Measurements from ENCODE around the gene ZNF423.

Gene ZNF423

DNA sequence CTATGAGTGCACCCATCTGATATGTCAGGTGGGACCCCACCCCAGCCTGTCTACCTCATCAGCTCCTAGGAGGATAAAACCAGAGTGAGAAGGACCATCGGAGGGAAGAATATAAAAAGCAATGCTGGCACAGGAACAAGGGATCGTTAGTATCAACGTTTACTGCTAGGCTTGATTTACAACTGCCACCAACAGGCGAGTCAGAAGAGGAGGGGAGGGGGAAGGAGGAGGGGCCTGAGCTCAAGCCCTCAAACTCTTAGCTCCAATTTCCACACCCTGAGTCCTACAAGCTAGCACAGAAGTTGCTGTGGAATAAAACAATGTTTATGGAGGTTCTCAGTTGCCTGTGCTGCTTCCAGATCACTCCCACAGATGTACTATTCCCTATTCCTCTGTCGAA, 247.8 kb downstream of the ZNF423 start:
- TF ChIP-seq GATA2 (IDR thresholded peaks at IDR 0.05; ENCODE audit: low read depth, low read length) = no peak
- TF ChIP-seq GATA3 (IDR thresholded peaks at IDR 0.05; ENCODE audit: low read depth, low read length) = no peak

DNA sequence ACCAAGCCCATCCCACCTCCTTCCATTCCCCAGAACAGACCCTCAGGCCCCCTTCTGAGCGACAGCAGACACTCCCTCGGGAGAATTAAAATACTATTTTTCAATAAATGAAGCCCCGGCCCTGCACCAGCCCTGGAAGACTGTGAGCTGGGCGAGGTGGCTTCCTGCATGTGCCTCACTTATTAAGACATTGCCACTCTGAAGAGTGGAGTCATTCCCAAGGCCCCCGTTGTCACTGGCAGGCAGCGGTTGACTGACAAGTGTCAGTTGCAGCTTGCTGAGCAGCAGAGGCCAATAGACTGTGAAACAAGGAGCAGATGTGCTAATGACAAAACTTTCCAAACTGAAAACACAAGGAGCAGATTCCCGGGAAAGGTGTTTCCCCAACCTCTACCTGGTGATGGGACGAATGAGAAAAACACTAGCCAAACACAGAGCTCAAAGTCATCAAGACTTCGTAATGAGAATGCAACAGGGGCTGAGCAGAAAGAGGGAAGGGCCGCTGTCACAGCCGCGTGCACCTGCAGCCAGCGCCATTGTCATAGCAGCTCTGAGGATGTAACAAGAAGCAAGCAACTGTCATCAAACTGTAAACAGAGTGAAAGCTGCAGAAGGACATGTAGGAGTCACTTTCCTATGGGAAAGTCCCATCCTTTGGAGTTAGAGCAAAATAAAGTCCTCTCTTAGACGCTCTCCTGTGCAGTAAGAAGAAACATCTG, 250.2 kb downstream of the ZNF423 start:
- TF ChIP-seq GATA3 (IDR thresholded peaks at IDR 0.05; ENCODE audit: low read depth, low read length) (no peak), GATA2 (IDR thresholded peaks at IDR 0.05; ENCODE audit: low read depth, low read length) (no peak)

DNA sequence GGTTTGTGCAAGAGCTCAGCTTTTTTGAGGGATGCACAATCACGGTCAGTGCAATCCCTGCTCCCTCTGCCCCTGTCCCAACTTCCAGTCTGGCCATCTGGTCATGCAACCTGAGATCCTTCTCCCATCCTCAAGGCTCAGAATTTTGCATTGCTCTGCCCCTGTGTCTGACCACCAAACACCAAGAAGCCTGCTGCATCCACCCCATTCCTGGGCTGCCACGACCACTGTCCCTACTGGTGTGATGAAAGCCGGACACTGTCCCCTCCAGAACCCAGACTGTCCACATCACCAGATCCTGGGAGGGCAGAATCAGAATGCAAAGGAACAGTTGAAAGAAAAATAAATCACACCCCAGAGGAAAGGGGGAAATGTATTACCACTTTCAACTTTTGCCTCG, 251.3 kb downstream of the ZNF423 start:
- TF ChIP-seq GATA2 (IDR thresholded peaks at IDR 0.05; ENCODE audit: low read depth, low read length) (no peak), GATA3 (IDR thresholded peaks at IDR 0.05; ENCODE audit: low read depth, low read length) (no peak)

DNA sequence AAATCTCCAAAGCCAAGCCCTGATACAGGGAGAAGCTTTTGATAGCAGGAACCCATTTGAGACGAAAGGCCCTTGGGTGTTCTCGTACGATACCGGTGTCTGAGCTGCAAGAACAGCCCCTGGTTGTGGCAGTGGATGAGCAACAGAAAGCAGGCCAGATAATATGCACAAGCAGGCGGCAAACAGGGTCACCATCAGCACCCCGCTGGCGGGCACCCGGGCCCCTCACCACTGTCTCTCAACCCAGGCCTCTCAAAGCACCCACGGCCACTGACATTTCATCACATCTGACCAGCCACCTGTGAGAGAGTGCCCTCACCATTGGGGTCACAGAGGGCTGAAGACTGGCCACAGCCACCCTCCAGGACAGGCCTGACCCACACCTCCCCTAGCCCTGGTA, 252.0 kb downstream of the ZNF423 start:
- no peak for TF ChIP-seq GATA2 (IDR thresholded peaks at IDR 0.05; ENCODE audit: low read depth, low read length)
- no peak for TF ChIP-seq GATA3 (IDR thresholded peaks at IDR 0.05; ENCODE audit: low read depth, low read length)

DNA sequence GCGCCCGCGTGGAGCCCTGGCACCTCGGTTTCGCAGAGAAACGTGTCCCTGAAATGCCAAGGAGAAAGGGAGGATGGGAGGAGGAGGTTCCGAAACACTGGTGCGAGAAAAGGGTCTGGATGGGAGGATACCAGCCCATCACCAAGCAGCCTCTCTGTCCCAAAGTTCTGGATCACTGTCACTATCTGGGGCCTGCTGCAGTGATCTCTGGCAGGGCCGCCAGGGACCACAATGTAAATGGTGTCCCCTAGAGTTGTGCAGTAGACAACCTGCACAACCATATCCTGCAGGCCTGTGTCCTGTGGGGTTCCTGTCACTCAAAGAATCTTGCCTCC, 253.0 kb downstream of the ZNF423 start:
- no peak for TF ChIP-seq GATA2 (IDR thresholded peaks at IDR 0.05; ENCODE audit: low read depth, low read length)
- no peak for TF ChIP-seq GATA3 (IDR thresholded peaks at IDR 0.05; ENCODE audit: low read depth, low read length)

DNA sequence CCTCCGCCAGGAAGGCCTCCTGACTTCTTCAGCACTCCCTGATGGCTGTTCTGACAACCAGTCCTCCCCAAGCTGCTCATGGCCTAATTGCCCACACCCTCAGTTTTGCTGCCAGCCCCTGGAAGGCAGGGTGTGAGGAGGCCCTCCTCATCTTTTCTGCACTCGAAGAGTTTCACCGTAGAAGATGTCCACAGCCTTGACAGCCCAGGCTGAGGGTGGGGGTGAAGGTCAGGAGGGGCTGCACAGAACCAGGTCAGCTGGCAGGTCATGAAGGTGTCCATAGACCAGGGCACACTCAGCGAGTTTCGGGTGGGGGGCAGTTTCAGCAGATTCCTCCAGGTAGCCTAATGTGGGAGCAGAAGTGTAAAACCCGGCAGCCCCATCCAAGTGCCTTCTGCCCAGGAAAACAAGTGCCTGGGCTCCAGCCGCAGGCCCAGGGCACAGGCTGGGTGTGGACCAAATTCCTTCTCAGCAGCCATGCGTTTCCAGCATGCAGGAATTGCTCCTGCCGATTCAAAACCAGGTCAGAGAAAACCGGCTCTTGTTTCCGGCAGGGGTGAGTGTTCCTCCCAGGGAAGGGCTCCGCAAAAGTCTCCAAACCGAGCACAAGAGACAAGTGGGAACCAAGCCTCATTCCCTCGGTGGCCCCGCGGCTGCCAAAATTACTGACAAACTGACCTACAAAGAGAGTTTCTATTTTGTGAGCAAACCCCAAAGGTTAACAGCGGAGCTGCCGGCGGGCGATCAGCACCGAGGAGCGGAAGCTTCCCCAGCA, 253.5 kb downstream of the ZNF423 start:
- TF ChIP-seq GATA3 (IDR thresholded peaks at IDR 0.05; ENCODE audit: low read depth, low read length) (no peak), GATA2 (IDR thresholded peaks at IDR 0.05; ENCODE audit: low read depth, low read length) (no peak)

DNA sequence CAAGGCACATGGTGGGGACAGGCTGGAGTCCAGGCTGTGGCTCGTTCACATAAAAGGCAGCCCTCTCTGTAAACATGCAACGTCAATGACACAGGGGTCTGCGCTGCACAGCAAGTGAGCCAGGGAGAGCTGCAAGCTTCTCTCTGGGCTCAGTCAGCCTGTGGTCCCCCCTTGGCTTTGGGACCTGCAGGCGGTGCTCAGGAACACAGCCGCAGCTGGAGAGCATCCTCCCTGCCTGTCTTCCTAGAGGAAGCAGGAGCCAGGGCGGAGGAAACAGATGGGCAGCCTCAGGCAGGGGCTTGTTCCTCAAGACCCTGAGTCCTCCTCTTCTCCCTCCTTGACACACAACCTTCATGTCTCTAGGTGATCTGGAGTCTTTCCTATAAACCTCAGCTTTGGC, 254.3 kb downstream of the ZNF423 start:
- TF ChIP-seq GATA3 (IDR thresholded peaks at IDR 0.05; ENCODE audit: low read depth, low read length) (no peak), GATA2 (IDR thresholded peaks at IDR 0.05; ENCODE audit: low read depth, low read length) (no peak)

DNA sequence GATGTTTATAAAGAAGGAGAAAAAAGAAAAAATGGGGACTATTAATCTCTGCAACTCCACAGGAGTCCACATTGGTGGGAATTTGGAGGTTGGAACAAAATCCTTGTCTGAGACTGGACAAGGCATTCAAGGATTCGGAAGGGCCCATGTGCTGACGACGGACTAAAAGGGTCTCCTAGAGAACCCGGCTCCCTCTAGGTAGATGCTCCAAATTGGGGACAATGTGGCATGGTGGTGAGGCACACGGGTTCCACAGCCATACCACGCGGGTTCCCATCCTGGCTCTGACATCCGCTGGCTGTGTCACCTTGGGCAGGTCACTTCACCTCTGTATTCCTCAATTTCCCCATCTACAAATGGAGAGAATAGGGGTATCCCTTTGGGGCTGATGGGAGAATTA, 254.9 kb downstream of the ZNF423 start:
- TF ChIP-seq GATA3 (IDR thresholded peaks at IDR 0.05; ENCODE audit: low read depth, low read length) = no peak
- no peak for TF ChIP-seq GATA2 (IDR thresholded peaks at IDR 0.05; ENCODE audit: low read depth, low read length)

DNA sequence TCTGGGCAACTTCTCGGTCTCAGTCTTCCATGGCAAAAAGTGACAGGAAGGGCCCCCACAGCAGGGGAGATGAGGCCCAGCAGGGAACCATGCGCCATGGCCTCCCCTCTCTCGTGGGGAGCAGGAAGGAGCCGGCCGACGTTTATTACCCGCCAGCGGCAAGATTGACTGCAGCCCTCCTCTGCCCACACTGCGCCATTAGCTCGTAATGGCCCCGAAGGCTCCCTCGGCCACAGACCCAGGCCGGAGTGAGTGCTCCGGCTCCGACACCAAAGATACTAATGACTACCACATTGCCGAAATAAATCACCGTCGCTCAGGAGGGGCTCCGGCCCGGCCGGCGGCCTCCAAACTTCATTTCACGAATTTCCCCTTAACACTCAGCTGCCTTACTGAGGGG, 255.4 kb downstream of the ZNF423 start:
- TF ChIP-seq GATA2 (IDR thresholded peaks at IDR 0.05; ENCODE audit: low read depth, low read length) = no peak
- TF ChIP-seq GATA3 (IDR thresholded peaks at IDR 0.05; ENCODE audit: low read depth, low read length) = no peak

DNA sequence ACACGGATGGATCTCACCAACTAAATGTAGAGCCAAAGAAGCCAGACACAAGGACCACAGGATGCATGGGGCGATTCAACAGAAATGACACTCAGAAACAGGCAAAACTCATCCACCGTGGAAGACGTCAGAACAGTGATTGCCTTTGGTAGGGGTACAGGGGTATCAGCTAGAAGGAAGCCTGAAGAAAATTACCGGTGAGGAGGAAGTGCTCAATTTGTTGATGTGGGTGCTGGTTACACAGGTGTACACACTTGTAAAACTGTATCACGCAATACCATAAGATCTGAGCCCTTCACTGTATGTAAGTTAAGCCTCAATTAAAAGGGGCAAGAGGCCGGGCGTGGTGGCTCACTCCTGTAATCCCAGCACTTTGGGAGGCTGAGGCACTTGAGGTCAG, 256.2 kb downstream of the ZNF423 start:
- TF ChIP-seq GATA2 (IDR thresholded peaks at IDR 0.05; ENCODE audit: low read depth, low read length) (no peak), GATA3 (IDR thresholded peaks at IDR 0.05; ENCODE audit: low read depth, low read length) (no peak)

DNA sequence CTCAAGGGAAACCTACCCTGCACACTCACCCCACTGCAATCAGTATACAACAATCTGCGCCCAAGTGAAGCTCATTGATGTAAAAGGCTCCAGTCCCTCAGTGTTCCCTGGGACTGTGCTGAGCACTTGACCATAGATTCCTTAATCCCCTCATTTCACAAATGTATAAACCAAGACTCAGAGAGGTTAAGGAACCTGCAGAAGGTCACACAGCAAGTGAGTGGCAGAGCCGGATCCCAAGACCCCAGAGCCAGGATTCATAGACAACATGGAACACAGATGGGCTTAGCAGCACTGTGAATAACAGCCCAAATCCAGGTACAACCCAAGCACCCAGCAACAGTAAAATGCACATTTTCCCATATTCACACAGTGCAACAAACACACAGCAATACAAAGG, 256.6 kb downstream of the ZNF423 start:
- no peak for TF ChIP-seq GATA2 (IDR thresholded peaks at IDR 0.05; ENCODE audit: low read depth, low read length)
- no peak for TF ChIP-seq GATA3 (IDR thresholded peaks at IDR 0.05; ENCODE audit: low read depth, low read length)

DNA sequence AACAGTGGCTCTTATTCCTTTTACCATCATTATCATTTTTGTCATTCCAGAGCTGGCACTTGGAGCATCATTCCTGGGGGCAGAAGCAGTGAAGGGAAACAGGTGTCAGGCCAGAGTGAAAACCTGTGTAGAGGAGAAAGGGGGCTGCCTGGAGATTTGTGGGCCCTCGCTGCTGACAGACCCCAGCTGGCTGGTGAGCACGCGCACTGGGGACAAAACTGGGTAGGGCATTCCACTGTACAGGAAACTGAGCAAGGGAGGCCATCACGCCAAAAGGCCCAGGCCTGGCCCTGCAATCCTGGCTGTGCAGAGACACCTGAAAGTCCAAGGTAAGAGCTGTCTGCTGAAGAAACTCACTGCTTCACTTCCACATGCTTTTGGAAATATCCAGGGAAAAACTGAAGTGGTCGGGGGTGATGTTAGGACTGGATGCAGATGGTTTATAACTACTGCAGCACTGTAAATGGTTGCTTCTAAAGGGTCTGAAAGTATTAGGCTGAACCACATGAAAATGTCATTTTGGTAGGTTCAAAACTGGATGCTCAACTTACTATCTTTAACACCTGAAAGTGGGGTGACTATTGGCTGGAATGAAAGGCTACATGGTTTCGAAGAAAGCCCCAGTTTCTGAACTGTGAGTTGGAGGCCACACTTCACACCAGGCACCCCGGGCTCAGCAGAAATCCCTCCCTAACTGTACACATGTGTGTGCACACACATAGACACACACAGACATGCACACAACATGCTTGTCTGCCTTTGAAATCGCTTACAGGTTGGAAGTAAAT, 257.3 kb downstream of the ZNF423 start:
- TF ChIP-seq GATA2 (IDR thresholded peaks at IDR 0.05; ENCODE audit: low read depth, low read length) (no peak), GATA3 (IDR thresholded peaks at IDR 0.05; ENCODE audit: low read depth, low read length) (no peak)

DNA sequence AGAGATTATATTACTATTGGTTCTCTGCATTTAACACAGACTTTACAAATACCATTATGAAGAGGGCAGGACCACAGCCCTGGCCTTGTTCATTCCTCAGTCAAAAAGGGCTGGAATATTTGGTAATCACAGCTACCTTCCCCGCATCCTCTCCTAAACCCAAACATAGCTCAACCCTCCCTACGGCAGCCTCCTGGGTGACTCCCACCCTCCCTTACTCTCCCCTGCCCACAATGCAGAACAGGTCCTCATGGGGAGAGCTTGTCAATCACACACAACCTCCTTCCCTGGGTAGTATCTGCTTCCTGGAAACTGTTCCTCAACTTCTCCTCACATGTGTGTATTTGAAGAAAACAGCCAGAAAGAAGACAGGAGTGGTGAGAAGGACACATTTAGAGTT, 258.1 kb downstream of the ZNF423 start:
- no peak for TF ChIP-seq GATA2 (IDR thresholded peaks at IDR 0.05; ENCODE audit: low read depth, low read length)
- TF ChIP-seq GATA3 (IDR thresholded peaks at IDR 0.05; ENCODE audit: low read depth, low read length) = no peak

DNA sequence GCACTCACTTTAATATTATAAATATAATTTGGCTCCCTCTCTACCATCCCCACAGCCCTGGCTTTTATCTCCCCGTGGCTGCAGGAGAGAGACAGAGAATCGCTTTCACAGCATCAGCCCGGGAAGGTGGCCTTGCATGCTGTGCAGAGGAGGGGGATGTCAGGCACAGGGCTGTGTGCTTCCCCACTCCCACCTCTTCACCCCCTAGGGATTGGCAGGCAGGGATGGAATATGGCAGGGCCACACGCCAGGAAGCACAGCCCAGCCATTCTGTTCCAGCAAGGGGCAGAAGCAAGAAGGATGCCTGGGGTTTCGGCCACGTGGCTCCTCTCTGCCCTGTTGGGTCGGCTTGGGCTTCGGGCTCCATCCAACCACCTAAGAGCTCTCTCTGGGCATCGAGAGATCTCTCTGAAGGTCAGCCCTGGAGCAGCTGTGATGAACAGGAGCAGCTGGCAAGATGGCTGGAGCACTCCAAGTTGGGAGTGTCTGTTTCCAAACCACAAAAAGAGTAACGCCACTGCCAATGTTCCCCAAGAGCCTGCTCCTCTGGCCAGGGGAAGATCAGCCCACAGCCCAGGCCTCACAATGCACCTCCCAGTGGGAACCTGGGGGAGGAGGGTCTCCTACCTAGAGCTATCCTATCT, 259.1 kb downstream of the ZNF423 start:
- TF ChIP-seq GATA3 (IDR thresholded peaks at IDR 0.05; ENCODE audit: low read depth, low read length) (no peak), GATA2 (IDR thresholded peaks at IDR 0.05; ENCODE audit: low read depth, low read length) (no peak)

Measured in SH-SY5Y (cell line).